HL-60/S4 (cell line): Measurements from ENCODE around the gene CEMIP2.
"Not testable (repeated sequence)": the region's sequence is repeated elsewhere in the genome, so short reads cannot be mapped to it uniquely, and the experiment has no call there.

Source experiments
- in situ Hi-C: fragments of 300-500 bp; cut with MboI; formaldehyde crosslinking; loops from 2 replicates; pipeline ENCODE4 v1.14.3; 2022; ENCODE audit warnings: low sequenced_read_pairs

Gene CEMIP2

GRCh38 chr9:71721855-71722254 is 46.5 kb downstream of the CEMIP2 start:
- in situ Hi-C loops = no loop called here

GRCh38 chr9:71719562-71719961 is 48.8 kb downstream of the CEMIP2 start:
- in situ Hi-C loops = no loop called here

GRCh38 chr9:71719088-71719487 is 49.2 kb downstream of the CEMIP2 start:
- in situ Hi-C loops = no loop called here

- in situ Hi-C loops = no loop called here
Measured at GRCh38 chr9:71716138-71716909, 52.0 kb downstream of the CEMIP2 start.

- in situ Hi-C loops = no loop called here
Measured at GRCh38 chr9:71710856-71711255, 57.5 kb downstream of the CEMIP2 start.

- in situ Hi-C loops = no loop called here
Measured at GRCh38 chr9:71710201-71710600, 58.1 kb downstream of the CEMIP2 start.

GRCh38 chr9:71709384-71709783 is 58.9 kb downstream of the CEMIP2 start:
- in situ Hi-C loops = no loop called here

- in situ Hi-C loops = no loop called here
Measured at GRCh38 chr9:71706176-71706575, 62.1 kb downstream of the CEMIP2 start.

- in situ Hi-C loops = no loop called here
Measured at GRCh38 chr9:71704796-71705195, 63.5 kb downstream of the CEMIP2 start.

GRCh38 chr9:71703172-71703872 is 65.0 kb downstream of the CEMIP2 start:
- in situ Hi-C loops = no loop called here

- in situ Hi-C loops = no loop called here
Measured at GRCh38 chr9:71697882-71698281, 70.4 kb downstream of the CEMIP2 start.

- in situ Hi-C loops = no loop called here
Measured at GRCh38 chr9:71694332-71694731, 74.0 kb downstream of the CEMIP2 start.

- in situ Hi-C loops = no loop called here
Measured at GRCh38 chr9:71693607-71694006, 74.7 kb downstream of the CEMIP2 start.

- in situ Hi-C loops = no loop called here
Measured at GRCh38 chr9:71692337-71692736, 76.0 kb downstream of the CEMIP2 start.

- in situ Hi-C loops = not testable (repeated sequence)
Measured at GRCh38 chr9:71691576-71691975, 76.7 kb downstream of the CEMIP2 start.

GRCh38 chr9:71690689-71691435 is 77.5 kb downstream of the CEMIP2 start:
- in situ Hi-C loops = no loop called here

- in situ Hi-C loops = no loop called here
Measured at GRCh38 chr9:71690063-71690688, 78.1 kb downstream of the CEMIP2 start.

- in situ Hi-C loops = no loop called here
Measured at GRCh38 chr9:71687676-71688075, 80.6 kb downstream of the CEMIP2 start.

GRCh38 chr9:71685988-71686387 is 82.3 kb downstream of the CEMIP2 start:
- in situ Hi-C loops = no loop called here

- in situ Hi-C loops = no loop called here
Measured at GRCh38 chr9:71685394-71685793, 82.9 kb downstream of the CEMIP2 start.

GRCh38 chr9:71684566-71684965 is 83.7 kb downstream of the CEMIP2 start:
- in situ Hi-C loops = no loop called here
